GM21723 (cell line): ENCODE data around the gene COMTD1.
A peak's percentile ranks its signal among the peaks of the same experiment; 100 is the strongest.

Source experiments
- ATAC-seq: cut with Tn5 transposase; IDR thresholded peaks from one replicate; pipeline ENCODE4 v1.9.1; 2021; ENCODE audit warnings: mild to moderate bottlenecking, moderate library complexity; ENCODE audit not compliant: unreplicated experiment

COMTD1 gene

GRCh38 chr10:75245354-75246250 is 9.8 kb upstream of the COMTD1 start:
- ATAC-seq: no peak

GRCh38 chr10:75244487-75245353 is 9.0 kb upstream of the COMTD1 start:
- no peak for ATAC-seq

GRCh38 chr10:75243426-75243825 is 7.7 kb upstream of the COMTD1 start:
- no peak for ATAC-seq

GRCh38 chr10:75240329-75241076 is 4.7 kb upstream of the COMTD1 start:
- no peak for ATAC-seq

GRCh38 chr10:75239096-75239790 is 3.5 kb upstream of the COMTD1 start:
- no peak for ATAC-seq

- no peak for ATAC-seq
Measured at GRCh38 chr10:75238182-75239095, 2.7 kb upstream of the COMTD1 start.

GRCh38 chr10:75236178-75236825 is 545 bp upstream of the COMTD1 start:
- no peak for ATAC-seq

- ATAC-seq: peak; percentile 8
Measured at GRCh38 chr10:75234683-75235374, 928 bp downstream of the COMTD1 start.

GRCh38 chr10:75234017-75234682 is 1.6 kb downstream of the COMTD1 start:
- ATAC-seq: peak; percentile 48

GRCh38 chr10:75233444-75234016 is 2.2 kb downstream of the COMTD1 start:
- ATAC-seq: no peak

GRCh38 chr10:75231672-75232581 is 3.8 kb downstream of the COMTD1 start:
- no peak for ATAC-seq

- ATAC-seq: peak; percentile 44
Measured at GRCh38 chr10:75230600-75231038, 5.1 kb downstream of the COMTD1 start.

GRCh38 chr10:75229971-75230370 is 5.8 kb downstream of the COMTD1 start:
- no peak for ATAC-seq

- ATAC-seq: no peak
Measured at GRCh38 chr10:75228834-75229233, 6.9 kb downstream of the COMTD1 start.

- ATAC-seq: no peak
Measured at GRCh38 chr10:75228278-75228677, 7.5 kb downstream of the COMTD1 start.

- ATAC-seq: no peak
Measured at GRCh38 chr10:75226656-75227055, 9.1 kb downstream of the COMTD1 start.
